Measurements from ENCODE around the gene SPOCK3.

DNA sequence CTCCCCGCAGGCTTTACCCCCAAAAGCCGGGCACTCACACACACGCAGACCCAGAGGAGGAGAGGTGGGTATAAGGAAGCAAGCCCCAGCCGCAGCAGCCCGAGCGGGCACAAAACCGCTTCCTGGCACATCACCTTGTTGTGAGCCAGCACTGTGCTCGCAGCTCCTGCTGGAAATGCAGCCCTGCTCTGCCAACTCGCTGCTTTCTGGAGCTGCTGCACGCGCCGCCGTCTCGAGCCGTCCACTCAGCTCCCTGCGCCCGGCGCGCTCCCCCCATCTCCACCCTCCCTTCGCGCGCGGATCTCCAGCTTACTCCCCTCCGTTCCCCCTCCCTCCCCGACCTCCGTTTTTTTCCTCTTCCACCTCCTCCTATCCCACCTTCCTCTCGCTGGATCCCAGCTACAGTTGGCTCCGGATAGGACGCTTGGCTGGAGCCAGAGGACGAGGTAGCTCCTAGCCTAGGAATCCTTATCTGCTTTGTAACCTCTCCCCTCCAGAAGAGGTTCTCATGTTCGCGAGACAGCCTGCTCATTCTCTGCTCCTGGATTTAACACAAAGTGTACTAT is at the start of gene SPOCK3:
- no peak for TF ChIP-seq POLR2A (IDR thresholded peaks at IDR 0.05)
- TF ChIP-seq, protein P1, sequence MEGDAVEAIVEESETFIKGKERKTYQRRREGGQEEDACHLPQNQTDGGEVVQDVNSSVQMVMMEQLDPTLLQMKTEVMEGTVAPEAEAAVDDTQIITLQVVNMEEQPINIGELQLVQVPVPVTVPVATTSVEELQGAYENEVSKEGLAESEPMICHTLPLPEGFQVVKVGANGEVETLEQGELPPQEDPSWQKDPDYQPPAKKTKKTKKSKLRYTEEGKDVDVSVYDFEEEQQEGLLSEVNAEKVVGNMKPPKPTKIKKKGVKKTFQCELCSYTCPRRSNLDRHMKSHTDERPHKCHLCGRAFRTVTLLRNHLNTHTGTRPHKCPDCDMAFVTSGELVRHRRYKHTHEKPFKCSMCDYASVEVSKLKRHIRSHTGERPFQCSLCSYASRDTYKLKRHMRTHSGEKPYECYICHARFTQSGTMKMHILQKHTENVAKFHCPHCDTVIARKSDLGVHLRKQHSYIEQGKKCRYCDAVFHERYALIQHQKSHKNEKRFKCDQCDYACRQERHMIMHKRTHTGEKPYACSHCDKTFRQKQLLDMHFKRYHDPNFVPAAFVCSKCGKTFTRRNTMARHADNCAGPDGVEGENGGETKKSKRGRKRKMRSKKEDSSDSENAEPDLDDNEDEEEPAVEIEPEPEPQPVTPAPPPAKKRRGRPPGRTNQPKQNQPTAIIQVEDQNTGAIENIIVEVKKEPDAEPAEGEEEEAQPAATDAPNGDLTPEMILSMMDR (IDR thresholded peaks at IDR 0.05) = no peak
